Left lung (tissue), 10 donors: ENCODE measurements around the gene MICAL2. TPM values are rescaled to one million over a fixed set of nuclear protein-coding genes. Genes with fewer than 3 reads are reported as not detected.

Source experiments
- ATAC-seq: fragments of 200-7000 bp; cut with Tn5 transposase; one replicate; pipeline ENCODE4 v1.9.1; 2020; ENCODE audit warnings: moderate library complexity
- DNase-seq, 4 donors: peaks; one replicate each; pipeline ENCODE4 v3.0.0-alpha.2; 2013 to 2020
- H3K27ac ChIP-seq, 2 donors: fragments of 200-600 bp; sonication (generic) in 1 of 2; one replicate each; pipeline versions ENCODE4 v1.5.0 to v1.8.0; 2020 to 2021
- H3K27me3 ChIP-seq, 2 donors: fragments of 200-600 bp; sonication (generic) in 1 of 2; one replicate each; pipeline versions ENCODE4 v1.5.0 to v1.8.0; 2020 to 2021
- H3K36me3 ChIP-seq, 2 donors: fragments of 200-600 bp; sonication (generic) in 1 of 2; one replicate each; pipeline versions ENCODE4 v1.5.0 to v1.8.0; 2020 to 2021
- H3K4me1 ChIP-seq, 2 donors: fragments of 200-600 bp; one replicate each; pipeline ENCODE4 v1.8.0; 2021
- H3K4me3 ChIP-seq, 2 donors: fragments of 200-600 bp; sonication (generic) in 1 of 2; one replicate each; pipeline versions ENCODE4 v1.5.0 to v1.8.0; 2020 to 2021; ENCODE audit warnings: mild to moderate bottlenecking in 1 of 2
- H3K9me3 ChIP-seq, 2 donors: fragments of 200-600 bp; sonication (generic) in 1 of 2; one replicate each; pipeline versions ENCODE4 v1.5.0 to v1.8.0; 2020 to 2021
- CTCF ChIP-seq, 2 donors: fragments of 200-600 bp; sonication (generic) in 1 of 2; IDR thresholded peaks; one replicate each; pipeline versions ENCODE4 v1.5.0 to v1.8.0; 2021; ENCODE audit warnings: antibody characterized with exemption in 2 of 2
- intact Hi-C, 2 donors: fragments of 100-400 bp; cut with DNase I; formaldehyde crosslinking; loops; one replicate each; pipeline versions ENCODE4 v1.11.2 to v1.14.2; 2022
- polyA plus RNA-seq, 6 donors: library from polyadenylated mRNA; unstranded; fragments of 120-200 nt; gene quantifications; one replicate each; pipeline ENCODE4 v1.2.1, GENCODE V29; 2013; ENCODE audit not compliant: insufficient read length in 6 of 6
- total RNA-seq, 2 donors: library from RNA; stranded (reverse); fragmentation: NEBNext Ultra II Directional; extraction: Animal tissue kit (Norgen Biotek cat#: 25700); gene quantifications; one replicate each; pipeline ENCODE4 v1.2.1, GENCODE V29; 2021
- donor health status: DM: no; HTN: yes; CAD: no.
- donor health status: DM: no; HTN: no; CAD: no.

Gene MICAL2
- total and polyA plus RNA-seq, 8 donors: 49.8 to 293 (median 89.4) TPM

DNA sequence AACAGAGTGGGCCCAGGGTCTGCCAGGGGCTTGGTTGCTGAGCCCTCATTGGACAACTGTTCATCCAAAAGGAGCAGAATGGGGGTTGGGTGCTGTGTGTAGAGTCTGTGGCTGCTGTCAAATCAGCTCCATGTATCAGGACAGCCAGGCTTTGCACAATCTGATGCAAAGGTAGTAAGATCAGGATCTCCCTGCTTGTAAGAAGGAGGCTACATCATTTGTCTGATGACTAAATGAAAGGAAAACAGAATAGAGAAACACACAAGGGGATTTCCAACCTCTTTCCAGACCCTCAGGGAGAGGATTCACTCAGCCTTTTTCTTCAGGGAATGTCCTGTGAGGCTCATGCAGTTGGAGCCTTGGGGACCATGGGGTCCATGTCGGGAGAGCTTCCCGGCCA lies 7.2 kb downstream of the MICAL2 start:
- no peaks in the 10 kb centered on the region for H3K9me3 ChIP-seq
- H3K4me3 ChIP-seq: no peak overlapping the region
- H3K36me3 ChIP-seq: no peaks in the 10 kb centered on the region
- DNase-seq (no peak), ATAC-seq (no peak)
- no peak overlapping the region for H3K27ac ChIP-seq
- H3K27me3 ChIP-seq: no peaks in the 10 kb centered on the region
- peaks cover 3 to 54% of the 10 kb centered on the region in 2 donors for H3K4me1 ChIP-seq
- no peak for TF ChIP-seq CTCF (IDR thresholded peaks at IDR 0.05)
- intact Hi-C loops: no loop called here

- ATAC-seq (no peak), DNase-seq (no peak)
- Histone ChIP-seq H3K36me3 (no peaks in the 10 kb centered on the region), H3K9me3 (no peaks in the 10 kb centered on the region), H3K27ac (no peak overlapping the region), H3K4me3 (no peak overlapping the region), H3K27me3 (no peaks in the 10 kb centered on the region), H3K4me1 (peaks cover under 1 to 57% of the 10 kb centered on the region in 2 donors)
- TF ChIP-seq CTCF (IDR thresholded peaks at IDR 0.05): no peak
- intact Hi-C loops: no loop called here
These were observed 8.6 kb downstream of the MICAL2 start for GRCh38 chr11:12118949-12119348.

- Histone ChIP-seq H3K27ac (no peak overlapping the region), H3K36me3 (no peaks in the 10 kb centered on the region), H3K4me1 (peaks cover 6 to 57% of the 10 kb centered on the region in 2 donors), H3K9me3 (no peaks in the 10 kb centered on the region), H3K27me3 (no peaks in the 10 kb centered on the region), H3K4me3 (no peak overlapping the region)
- intact Hi-C loops: no loop called here
- no peak for TF ChIP-seq CTCF (IDR thresholded peaks at IDR 0.05)
- ATAC-seq (no peak), DNase-seq (no peak)
These were observed 9.1 kb downstream of the MICAL2 start for GRCh38 chr11:12119502-12119901.

- no peak overlapping the region for H3K27ac ChIP-seq
- intact Hi-C loops: no loop called here
- no peak overlapping the region for H3K4me3 ChIP-seq
- H3K4me1 ChIP-seq: peaks cover 13 to 61% of the 10 kb centered on the region in 2 donors
- DNase-seq (no peak), ATAC-seq (no peak)
- H3K36me3 ChIP-seq: no peaks in the 10 kb centered on the region
- H3K9me3 ChIP-seq: no peaks in the 10 kb centered on the region
- H3K27me3 ChIP-seq: no peaks in the 10 kb centered on the region
- no peak for TF ChIP-seq CTCF (IDR thresholded peaks at IDR 0.05)
These were observed 9.9 kb downstream of the MICAL2 start for GRCh38 chr11:12120031-12121008.

GRCh38 chr11:12121011-12121410 lies 10.6 kb downstream of the MICAL2 start:
- Histone ChIP-seq H3K4me3 (no peak overlapping the region), H3K36me3 (no peaks in the 10 kb centered on the region), H3K27me3 (no peaks in the 10 kb centered on the region), H3K27ac (no peak overlapping the region), H3K9me3 (no peaks in the 10 kb centered on the region), H3K4me1 (peaks cover 17 to 68% of the 10 kb centered on the region in 2 donors)
- intact Hi-C loops: no loop called here
- no peak for ATAC-seq
- no peak for TF ChIP-seq CTCF (IDR thresholded peaks at IDR 0.05)
- DNase-seq: no peak
